Neural cell (in vitro differentiated cells): ENCODE data around the gene LUC7L.

Experiments used
- CTCF ChIP-seq: fragments of 450-650 bp; IDR thresholded peaks from 2 replicates; pipeline ENCODE4 v1.5.1; 2014; ENCODE audit warnings: antibody characterized with exemption, mild to moderate bottlenecking, moderate library complexity; ENCODE audit not compliant: poor library complexity, severe bottlenecking
- EP300 ChIP-seq: fragments of 450-650 bp; conservative IDR thresholded peaks from 2 replicates; pipeline ENCODE4 v1.6.1; 2014; ENCODE audit warnings: antibody characterized with exemption, mild to moderate bottlenecking, moderate library complexity; ENCODE audit not compliant: poor library complexity, severe bottlenecking
- EZH2 ChIP-seq: fragments of 200-600, 300-800 bp; shearing (Covaris generic), sonication (generic); IDR thresholded peaks from 2 replicates; pipeline ENCODE4 v1.6.1; 2014; ENCODE audit warnings: antibody characterized with exemption, low read length, borderline replicate concordance, mild to moderate bottlenecking; ENCODE audit not compliant: insufficient read depth, poor library complexity, severe bottlenecking
- POLR2AphosphoS5 ChIP-seq: IDR thresholded peaks from 2 replicates; pipeline ENCODE4 v1.6.1; 2012
- RAD21 ChIP-seq: fragments of 450-650 bp; conservative IDR thresholded peaks from 2 replicates; pipeline ENCODE4 v1.6.1; 2014; ENCODE audit warnings: antibody characterized with exemption, mild to moderate bottlenecking, moderate library complexity
- SMC3 ChIP-seq: fragments of 450-650 bp; conservative IDR thresholded peaks from 2 replicates; pipeline ENCODE4 v1.6.1; 2014; ENCODE audit warnings: antibody characterized with exemption, mild to moderate bottlenecking, moderate library complexity; ENCODE audit not compliant: poor library complexity
- TAF1 ChIP-seq: IDR thresholded peaks from 2 replicates; pipeline ENCODE4 v1.6.1; 2012; ENCODE audit warnings: low read depth
- TF ChIP-seq, protein P1 (sequence below): IDR thresholded peaks from 2 replicates; pipeline ENCODE4 v1.6.1; 2012; ENCODE audit warnings: borderline replicate concordance

DNA sequence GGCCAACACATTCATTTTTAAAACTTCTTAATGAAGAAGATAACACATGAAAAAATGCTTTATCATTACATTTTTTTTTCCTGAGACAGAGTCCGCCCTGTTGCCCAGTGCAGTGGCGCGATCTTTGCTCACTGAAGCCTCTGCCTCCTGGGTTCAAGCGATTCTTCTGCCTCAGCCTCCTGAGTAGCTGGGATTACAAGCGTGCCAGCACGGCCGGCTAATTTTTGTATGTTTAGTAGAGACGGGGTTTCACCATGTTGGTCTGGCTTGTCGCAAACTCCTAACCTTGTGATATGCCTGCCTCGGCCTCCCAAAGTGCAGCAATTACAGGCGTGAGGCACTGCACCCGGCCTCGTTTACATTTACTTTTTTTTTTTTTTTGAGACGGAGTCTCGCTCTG lies 35.8 kb downstream of the LUC7L start:
- no peak for TF ChIP-seq CTCF
- TF ChIP-seq SMC3, result no peak
- no peak for TF ChIP-seq EZH2
- no peak for TF ChIP-seq TAF1
- no peak for TF ChIP-seq RAD21
- TF ChIP-seq EP300, result no peak
- no peak for TF ChIP-seq POLR2AphosphoS5
- TF ChIP-seq, protein P1, sequence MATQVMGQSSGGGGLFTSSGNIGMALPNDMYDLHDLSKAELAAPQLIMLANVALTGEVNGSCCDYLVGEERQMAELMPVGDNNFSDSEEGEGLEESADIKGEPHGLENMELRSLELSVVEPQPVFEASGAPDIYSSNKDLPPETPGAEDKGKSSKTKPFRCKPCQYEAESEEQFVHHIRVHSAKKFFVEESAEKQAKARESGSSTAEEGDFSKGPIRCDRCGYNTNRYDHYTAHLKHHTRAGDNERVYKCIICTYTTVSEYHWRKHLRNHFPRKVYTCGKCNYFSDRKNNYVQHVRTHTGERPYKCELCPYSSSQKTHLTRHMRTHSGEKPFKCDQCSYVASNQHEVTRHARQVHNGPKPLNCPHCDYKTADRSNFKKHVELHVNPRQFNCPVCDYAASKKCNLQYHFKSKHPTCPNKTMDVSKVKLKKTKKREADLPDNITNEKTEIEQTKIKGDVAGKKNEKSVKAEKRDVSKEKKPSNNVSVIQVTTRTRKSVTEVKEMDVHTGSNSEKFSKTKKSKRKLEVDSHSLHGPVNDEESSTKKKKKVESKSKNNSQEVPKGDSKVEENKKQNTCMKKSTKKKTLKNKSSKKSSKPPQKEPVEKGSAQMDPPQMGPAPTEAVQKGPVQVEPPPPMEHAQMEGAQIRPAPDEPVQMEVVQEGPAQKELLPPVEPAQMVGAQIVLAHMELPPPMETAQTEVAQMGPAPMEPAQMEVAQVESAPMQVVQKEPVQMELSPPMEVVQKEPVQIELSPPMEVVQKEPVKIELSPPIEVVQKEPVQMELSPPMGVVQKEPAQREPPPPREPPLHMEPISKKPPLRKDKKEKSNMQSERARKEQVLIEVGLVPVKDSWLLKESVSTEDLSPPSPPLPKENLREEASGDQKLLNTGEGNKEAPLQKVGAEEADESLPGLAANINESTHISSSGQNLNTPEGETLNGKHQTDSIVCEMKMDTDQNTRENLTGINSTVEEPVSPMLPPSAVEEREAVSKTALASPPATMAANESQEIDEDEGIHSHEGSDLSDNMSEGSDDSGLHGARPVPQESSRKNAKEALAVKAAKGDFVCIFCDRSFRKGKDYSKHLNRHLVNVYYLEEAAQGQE, result no peak
